ENCODE measurements around the gene CMTM7.
"Not testable (repeated sequence)": the region's sequence is repeated elsewhere in the genome, so short reads cannot be mapped to it uniquely, and the experiment has no call there.

Gene CMTM7

GRCh38 chr3:32460817-32461496, 69.3 kb downstream of the CMTM7 start:
- not testable (repeated sequence) for DNase-seq

DNA sequence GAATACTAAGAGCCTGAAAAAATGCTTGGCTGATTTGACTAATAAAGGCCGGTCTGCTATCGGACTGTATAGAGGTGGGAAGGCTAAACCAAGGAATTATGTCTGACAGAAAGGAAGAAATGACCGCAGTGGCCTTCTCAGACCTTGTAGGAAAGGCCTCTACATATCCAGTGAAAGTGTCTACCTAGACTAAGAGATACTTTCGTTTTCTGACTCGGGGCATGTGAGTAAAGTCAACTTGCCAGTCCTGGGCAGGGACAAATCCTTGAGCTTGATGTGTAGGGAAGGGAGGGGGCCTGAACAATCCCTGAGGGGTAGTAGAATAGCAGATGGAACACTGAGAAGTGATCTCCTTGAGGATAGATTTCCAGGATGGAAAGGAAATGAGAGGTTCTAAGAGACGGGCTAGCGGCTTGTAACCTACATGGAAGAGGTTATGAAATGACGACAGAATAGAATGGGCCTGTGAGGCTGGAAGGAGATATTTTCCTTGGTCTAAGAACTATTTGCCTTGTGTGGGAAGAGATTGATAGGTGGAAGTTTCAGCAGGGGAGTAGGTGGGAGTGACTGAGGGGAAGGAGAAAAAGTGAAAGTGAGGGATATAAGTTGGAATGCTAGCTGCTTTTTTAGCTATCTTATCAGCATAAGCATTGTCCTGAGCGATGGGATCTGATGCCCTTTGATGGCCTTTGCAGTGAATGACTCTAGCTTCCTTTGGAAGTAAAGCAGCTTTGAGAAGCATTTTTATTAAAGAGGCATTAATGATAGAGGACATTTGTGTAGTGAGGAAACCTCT, 70.7 kb downstream of the CMTM7 start:
- not testable (repeated sequence) for DNase-seq

GRCh38 chr3:32463415-32463814, 71.8 kb downstream of the CMTM7 start:
- not testable (repeated sequence) for DNase-seq

DNA sequence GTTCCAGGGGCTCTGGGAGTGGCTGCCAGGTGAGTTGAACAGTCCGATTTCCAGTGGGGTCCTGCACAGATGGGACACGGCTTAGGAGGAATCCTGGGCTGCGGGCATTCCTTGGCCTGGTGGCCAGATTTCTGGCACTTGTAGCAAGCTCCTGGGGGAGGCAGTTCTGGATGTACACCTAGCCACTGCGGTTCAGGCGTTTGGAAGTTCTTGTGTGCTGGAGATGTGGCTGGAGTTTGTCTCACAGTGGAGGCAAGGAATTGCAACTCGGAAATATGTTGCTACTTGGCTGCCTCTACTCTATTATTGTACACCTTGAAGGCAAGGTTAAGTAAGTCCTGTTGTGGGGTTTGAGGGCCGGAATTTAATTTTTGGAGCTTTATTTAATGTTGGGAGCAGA, 73.1 kb downstream of the CMTM7 start:
- not testable (repeated sequence) for DNase-seq

DNA sequence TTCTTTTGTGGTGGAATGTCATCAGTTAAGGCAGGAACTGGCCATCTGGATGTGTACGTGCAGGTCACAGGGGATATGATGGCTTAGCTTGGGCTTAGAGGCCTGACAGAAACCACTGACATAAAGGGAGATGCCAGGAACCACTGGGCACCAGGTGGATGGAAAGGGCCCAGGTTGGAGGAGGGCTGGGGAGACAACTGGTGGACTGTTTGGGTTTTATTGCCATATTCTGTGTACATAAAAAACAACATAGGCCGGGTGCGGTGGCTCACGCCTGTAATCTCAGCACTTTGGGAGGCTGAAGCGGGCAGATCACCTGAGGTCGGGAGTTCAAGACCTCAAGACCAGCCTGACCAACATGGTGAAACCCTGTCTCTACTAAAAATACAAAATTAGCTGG, 75.2 kb downstream of the CMTM7 start:
- DNase-seq: not testable (repeated sequence)

GRCh38 chr3:32467333-32468070, 75.8 kb downstream of the CMTM7 start:
- DNase-seq: peak; percentile 38

- DNase-seq: no peak
Observed at GRCh38 chr3:32469151-32469874, 77.7 kb downstream of the CMTM7 start.

GRCh38 chr3:32470362-32470761, 78.7 kb downstream of the CMTM7 start:
- no peak for DNase-seq

- no peak for DNase-seq
Observed at GRCh38 chr3:32471246-32471645, 79.6 kb downstream of the CMTM7 start.

DNA sequence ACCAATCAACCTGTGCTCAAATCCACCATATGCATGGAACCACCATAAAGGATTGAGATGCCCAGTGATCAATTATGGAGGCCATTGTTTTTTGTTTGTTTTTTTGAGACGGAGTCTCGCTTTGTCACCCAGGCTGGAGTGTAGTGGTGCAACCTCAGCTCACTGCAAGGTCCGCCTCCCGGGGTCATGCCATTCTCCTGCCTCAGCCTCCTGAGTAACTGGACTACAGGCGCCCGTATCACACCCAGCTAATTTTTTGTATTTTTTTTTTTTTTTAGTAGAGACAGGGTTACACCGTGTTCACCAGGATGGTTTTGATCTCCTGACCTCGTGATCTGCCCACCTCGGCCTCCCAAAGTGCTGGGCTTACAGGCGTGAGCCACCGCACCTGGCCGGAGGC, 80.5 kb downstream of the CMTM7 start:
- not testable (repeated sequence) for DNase-seq

DNA sequence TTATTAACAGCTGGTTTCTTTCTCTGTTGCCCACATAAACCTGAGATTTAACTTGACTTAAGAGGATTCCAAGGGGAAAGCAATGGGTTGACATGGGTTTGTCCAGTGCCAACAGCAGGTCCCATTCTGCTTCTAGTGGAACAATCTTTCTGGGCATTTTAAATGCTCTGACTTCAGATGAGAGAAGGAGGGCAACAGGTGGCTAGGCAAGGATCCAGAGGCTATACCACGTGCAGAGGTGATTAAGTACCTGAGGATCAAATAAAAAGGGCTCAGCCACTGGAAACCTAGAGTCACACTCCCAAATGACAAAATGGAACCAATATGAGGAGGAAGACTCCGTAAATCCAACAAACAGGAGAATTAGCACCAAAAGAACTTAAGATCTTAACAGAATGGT, 82.5 kb downstream of the CMTM7 start:
- no peak for DNase-seq

- DNase-seq: no peak
Observed at GRCh38 chr3:32480604-32481003, 89.0 kb downstream of the CMTM7 start.

- no peak for DNase-seq
Observed at GRCh38 chr3:32481791-32482631, 90.4 kb downstream of the CMTM7 start.

GRCh38 chr3:32482693-32483092, 91.0 kb downstream of the CMTM7 start:
- no peak for DNase-seq

GRCh38 chr3:32483772-32484171, 92.1 kb downstream of the CMTM7 start:
- no peak for DNase-seq

DNA sequence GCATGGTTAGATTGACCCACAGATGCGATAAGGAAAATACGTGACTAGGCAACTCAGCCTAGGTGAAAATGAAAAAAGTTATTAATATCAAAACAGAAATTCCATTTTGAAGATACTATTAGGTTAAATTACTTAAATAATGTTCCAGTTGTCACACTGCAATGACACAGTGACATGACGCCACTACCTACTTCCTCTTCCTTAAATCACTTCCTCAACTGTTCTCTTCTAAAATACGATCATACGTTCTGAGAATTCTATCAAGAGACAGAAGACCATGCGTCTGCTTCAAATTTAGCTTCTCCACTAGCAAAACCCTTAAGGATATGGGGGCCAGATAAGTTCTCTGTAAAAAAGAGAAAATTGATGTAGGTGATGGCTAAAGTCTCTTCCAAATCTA, 92.8 kb downstream of the CMTM7 start:
- no peak for DNase-seq

DNA sequence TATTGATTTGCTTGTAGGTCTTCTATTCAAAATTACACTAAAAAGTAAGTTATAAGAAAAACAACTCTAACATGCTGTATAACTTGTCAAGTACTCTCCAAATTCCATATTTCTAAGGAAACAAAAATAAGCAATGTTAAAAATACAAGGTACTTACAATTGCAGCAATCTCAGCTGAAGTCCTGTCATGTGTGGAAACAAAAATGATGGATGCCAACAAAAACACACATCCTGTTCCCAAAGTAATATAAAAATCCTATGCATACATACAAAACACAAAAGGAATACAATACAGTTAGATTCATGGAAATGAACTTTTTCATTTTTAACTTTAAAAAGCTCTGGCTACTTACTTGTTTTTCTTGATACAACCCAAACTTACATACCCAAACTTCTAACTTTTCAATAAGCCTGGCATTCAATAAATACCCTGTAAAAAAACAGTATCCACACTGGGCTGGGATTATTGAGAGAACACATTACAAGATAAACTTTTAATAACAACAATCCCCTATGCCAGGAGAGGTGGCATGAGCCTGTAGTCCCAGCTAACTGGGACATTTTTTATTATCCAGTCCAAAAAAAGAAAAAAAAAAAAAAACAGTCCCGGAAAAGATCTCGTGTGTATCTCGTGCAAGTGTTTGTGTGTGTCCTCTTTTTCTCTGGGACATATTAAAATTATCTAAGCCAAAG, 96.3 kb downstream of the CMTM7 start:
- DNase-seq: no peak

GRCh38 chr3:32488474-32489008, 96.9 kb downstream of the CMTM7 start:
- DNase-seq: no peak

GRCh38 chr3:32492684-32493436, 101.2 kb downstream of the CMTM7 start:
- peak; percentile 31 for DNase-seq
